GM06990 (cell line): ENCODE data around the gene NCS1.

Experiments used
- DNase-seq: peaks from one replicate; pipeline ENCODE4 v3.0.0-alpha.2; 2011; ENCODE audit not compliant: insufficient read length; ENCODE audit errors: extremely low read depth
- H3K27me3 ChIP-seq: replicated peaks from 2 replicates; pipeline ENCODE4 v1.6.0; 2011; ENCODE audit warnings: low read length; ENCODE audit not compliant: control insufficient read depth, insufficient read depth
- H3K36me3 ChIP-seq: 2 replicates; pipeline ENCODE4 v1.5.1; 2011; ENCODE audit warnings: low read length; ENCODE audit not compliant: control insufficient read depth, insufficient read depth
- H3K4me3 ChIP-seq: replicated peaks from 2 replicates; pipeline ENCODE4 v1.5.1; 2011; ENCODE audit warnings: low read depth, mild to moderate bottlenecking, control low read depth, low read length
- CTCF ChIP-seq: IDR thresholded peaks from 2 replicates; pipeline ENCODE4 v1.5.1; 2011; ENCODE audit warnings: low read length, control low read depth, mild to moderate bottlenecking, inconsistent platforms; ENCODE audit not compliant: insufficient read depth, poor library complexity, severe bottlenecking

Gene NCS1

GRCh38 chr9:130217838-130218237 lies 45.6 kb downstream of the NCS1 start:
- TF ChIP-seq CTCF = no peak
- Histone ChIP-seq H3K27me3 (peaks cover 2% of the 10 kb centered on the region), H3K4me3 (no peak overlapping the region), H3K36me3 (no peaks in the 10 kb centered on the region)
- DNase-seq = no peak

- H3K4me3 ChIP-seq = no peak overlapping the region
- peaks cover 2% of the 10 kb centered on the region for H3K27me3 ChIP-seq
- no peak for DNase-seq
- H3K36me3 ChIP-seq = no peaks in the 10 kb centered on the region
- no peak for TF ChIP-seq CTCF
These were observed 47.5 kb downstream of the NCS1 start for GRCh38 chr9:130219661-130220096.

- H3K4me3 ChIP-seq = no peak overlapping the region
- no peaks in the 10 kb centered on the region for H3K36me3 ChIP-seq
- H3K27me3 ChIP-seq = peaks cover 2% of the 10 kb centered on the region
- TF ChIP-seq CTCF = no peak
- DNase-seq = no peak
These were observed 48.1 kb downstream of the NCS1 start for GRCh38 chr9:130220352-130220751.

- H3K4me3 ChIP-seq = no peak overlapping the region
- H3K27me3 ChIP-seq = no peaks in the 10 kb centered on the region
- TF ChIP-seq CTCF = no peak
- no peak for DNase-seq
- H3K36me3 ChIP-seq = no peaks in the 10 kb centered on the region
These were observed 50.6 kb downstream of the NCS1 start for GRCh38 chr9:130222833-130223232.

- no peak for TF ChIP-seq CTCF
- Histone ChIP-seq H3K27me3 (no peaks in the 10 kb centered on the region), H3K4me3 (no peak overlapping the region), H3K36me3 (no peaks in the 10 kb centered on the region)
- DNase-seq = no peak
These were observed 52.9 kb downstream of the NCS1 start for GRCh38 chr9:130225071-130225470.

GRCh38 chr9:130225586-130225985 lies 53.4 kb downstream of the NCS1 start:
- Histone ChIP-seq H3K27me3 (no peaks in the 10 kb centered on the region), H3K4me3 (no peak overlapping the region), H3K36me3 (no peaks in the 10 kb centered on the region)
- no peak for TF ChIP-seq CTCF
- DNase-seq = no peak
